Effector memory CD8-positive, alpha-beta T cell (primary cell): ENCODE measurements around the gene MYBPH.

Source experiments
- ATAC-seq: fragments of 150-1000 bp; cut with Tn5 transposase; replicated peaks from 2 replicates; pipeline ENCODE4 v1.10.0; 2021; ENCODE audit warnings: mild to moderate bottlenecking, moderate library complexity
- DNase-seq, 3 experiments: peaks; one replicate each; pipeline ENCODE4 v3.0.0; 2021
- H3K27ac Mint-ChIP-seq, 2 donors: one replicate each; pipeline ENCODE4 v1.8.0; 2022; ENCODE audit warnings: mild to moderate bottlenecking in 2 of 2, mixed read lengths in 2 of 2, moderate library complexity in 2 of 2
- H3K27me3 Mint-ChIP-seq, 2 donors: one replicate each; pipeline ENCODE4 v1.8.0; 2022; ENCODE audit warnings: mixed read lengths in 2 of 2
- H3K36me3 Mint-ChIP-seq: one replicate; pipeline ENCODE4 v1.8.0; 2022; ENCODE audit warnings: mild to moderate bottlenecking, moderate library complexity, mixed read lengths; ENCODE audit not compliant: insufficient read depth
- H3K4me1 Mint-ChIP-seq, 2 donors: one replicate each; pipeline ENCODE4 v1.8.0; 2022; ENCODE audit warnings: low read depth in 2 of 2, mixed read lengths in 2 of 2
- H3K4me3 Mint-ChIP-seq, 2 donors: one replicate each; pipeline ENCODE4 v1.8.0; 2022; ENCODE audit warnings: mild to moderate bottlenecking in 2 of 2, mixed read lengths in 2 of 2, moderate library complexity in 2 of 2
- H3K9me3 Mint-ChIP-seq, 2 donors: one replicate each; pipeline ENCODE4 v1.8.0; 2022; ENCODE audit warnings: mixed read lengths in 2 of 2

The MYBPH gene

DNA sequence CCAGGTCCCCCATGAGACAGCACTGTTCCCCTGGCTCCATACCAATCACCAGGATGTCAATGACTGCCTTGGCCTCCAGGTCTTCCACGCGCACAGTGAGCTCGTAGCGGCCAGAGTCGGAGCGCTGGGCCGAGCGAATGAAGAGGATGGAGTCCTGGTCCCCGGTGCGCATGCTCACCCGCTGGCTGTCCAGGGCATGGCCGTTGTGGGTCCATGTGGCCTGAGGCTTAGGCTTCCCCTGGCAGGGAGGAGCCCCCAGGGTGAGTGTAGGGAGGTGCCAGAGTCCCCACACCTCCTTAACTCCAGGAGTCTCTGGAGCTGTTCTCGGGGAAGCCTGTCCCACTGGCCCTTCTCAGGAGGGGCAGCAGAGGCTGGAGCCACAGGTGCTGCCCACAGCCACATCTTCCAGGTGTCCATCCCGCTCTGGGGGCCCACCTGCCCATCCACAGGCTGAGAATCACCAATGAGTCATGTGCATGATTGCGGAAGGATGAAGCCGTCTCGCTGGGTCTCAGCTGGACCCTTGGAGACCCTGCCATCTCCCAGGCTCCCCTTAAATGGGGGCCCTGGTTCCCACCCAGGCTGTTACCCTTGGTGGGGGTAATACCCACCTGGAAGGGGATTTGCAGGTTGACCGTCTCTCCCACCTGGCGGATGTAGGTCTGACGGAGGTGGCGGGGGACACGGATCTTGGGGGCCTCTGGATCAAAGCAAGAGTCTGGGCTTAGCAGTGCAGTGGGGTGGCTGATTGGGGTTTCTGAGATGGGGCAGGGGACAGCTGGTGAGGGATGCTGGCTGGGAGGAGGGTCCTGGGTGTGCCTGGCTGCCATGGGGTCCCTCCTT, 4.1 kb downstream of the MYBPH start:
- Mint-ChIP-seq H3K27me3 (peaks cover 24 to 46% of the 10 kb centered on the region in 2 donors), H3K27ac (no peak overlapping the region), H3K4me3 (no peak overlapping the region), H3K9me3 (no peaks in the 10 kb centered on the region), H3K36me3 (no peaks in the 10 kb centered on the region), H3K4me1 (no peaks in the 10 kb centered on the region)
- ATAC-seq, result no peak
- DNase-seq, result no peak

DNA sequence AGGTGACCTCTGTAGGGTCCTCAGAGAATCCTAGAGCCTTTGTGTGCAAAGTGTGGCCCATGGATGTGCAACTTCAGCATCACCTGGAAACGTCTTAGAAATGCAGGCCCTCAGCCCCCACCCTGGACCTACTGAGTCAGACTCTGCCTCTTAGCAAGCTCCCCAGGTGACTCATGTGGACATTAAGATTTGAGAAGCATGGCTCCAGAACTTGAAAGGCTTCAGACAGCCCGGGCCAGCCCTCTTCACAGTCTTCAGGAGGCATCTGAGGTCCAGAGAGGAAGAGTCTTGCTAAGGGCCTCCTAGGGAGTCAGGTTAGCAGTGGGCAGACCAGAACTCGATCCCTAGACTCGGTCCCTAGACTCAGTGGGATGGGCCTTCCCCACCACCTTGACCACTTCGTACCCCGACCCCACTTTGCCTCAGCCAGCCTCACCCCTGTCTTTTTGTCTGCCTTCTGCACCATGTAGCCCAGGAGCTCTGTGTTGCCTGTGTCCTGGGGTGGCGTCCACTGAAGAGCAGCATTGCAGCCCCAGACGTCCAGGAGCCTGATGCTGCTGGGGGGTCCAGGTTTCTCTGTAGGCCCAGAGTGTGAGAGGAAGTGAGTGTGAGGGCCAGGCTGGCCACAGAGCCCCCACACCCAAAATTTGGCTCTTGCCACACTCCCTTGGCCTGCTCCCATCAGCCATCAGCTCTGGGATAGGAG, 4.8 kb downstream of the MYBPH start:
- Mint-ChIP-seq H3K4me1 (no peaks in the 10 kb centered on the region), H3K27me3 (peaks cover 20 to 46% of the 10 kb centered on the region in 2 donors), H3K36me3 (no peaks in the 10 kb centered on the region), H3K4me3 (no peak overlapping the region), H3K27ac (no peak overlapping the region), H3K9me3 (no peaks in the 10 kb centered on the region)
- DNase-seq (no peak), ATAC-seq (no peak)

DNA sequence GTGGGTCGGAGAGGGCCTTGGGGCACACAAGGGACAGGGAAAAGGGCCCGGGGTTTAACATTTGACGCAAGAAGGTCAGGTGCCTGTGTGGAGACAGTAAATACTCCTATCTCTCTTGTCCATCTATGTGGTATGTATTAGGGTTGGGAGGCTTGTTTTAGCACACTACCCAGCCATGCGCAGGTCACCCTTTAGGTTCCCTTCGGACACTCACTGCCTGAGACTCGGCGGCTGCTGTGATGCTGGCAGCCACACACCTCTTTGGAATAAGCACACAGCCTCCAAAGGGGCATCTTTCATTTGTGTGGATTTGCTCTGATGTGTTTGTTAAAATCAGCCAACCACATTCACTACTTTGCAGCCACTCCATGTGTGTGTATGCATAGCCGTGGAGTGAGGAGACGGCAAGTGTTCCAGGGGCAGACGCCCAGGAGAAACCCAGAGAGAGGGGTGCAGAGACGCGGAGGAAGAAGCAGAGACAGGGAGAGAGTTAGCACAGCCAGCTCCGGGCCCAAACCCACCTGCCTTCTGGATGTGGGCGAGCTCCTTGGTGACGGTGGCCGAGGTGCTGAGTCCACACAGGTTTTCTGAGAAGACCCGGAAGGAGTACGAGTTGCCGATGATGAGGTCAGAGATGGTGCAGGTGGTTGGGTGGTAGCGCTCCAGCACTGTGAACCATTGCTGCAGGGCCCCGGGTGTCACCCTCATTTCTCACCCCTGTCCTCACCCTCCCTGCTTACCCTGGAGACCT, 5.7 kb downstream of the MYBPH start:
- Mint-ChIP-seq H3K4me3 (no peak overlapping the region), H3K4me1 (no peaks in the 10 kb centered on the region), H3K27me3 (peaks cover 15 to 46% of the 10 kb centered on the region in 2 donors), H3K27ac (no peak overlapping the region), H3K9me3 (no peaks in the 10 kb centered on the region), H3K36me3 (no peaks in the 10 kb centered on the region)
- ATAC-seq (no peak), DNase-seq (no peak)

DNA sequence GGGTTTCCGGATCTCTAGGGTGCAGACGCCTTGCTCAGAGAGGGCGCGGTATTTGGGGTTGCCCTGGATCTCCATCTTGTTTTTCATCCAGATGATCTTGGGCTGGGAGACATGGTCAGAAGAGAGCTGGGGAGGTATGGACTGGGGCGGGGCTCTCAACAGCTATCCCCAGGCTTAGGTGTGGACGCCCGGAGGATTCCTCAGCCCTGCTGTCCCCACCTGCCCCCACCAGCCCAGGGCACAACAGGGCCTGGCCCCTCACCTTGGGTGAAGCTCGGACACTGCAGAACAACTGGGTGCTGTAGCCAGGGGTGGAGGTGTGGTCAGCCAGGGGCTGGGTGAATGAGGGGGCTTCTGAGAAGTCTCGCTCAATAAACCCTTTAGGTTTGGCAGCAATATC, 6.6 kb downstream of the MYBPH start:
- Mint-ChIP-seq H3K4me3 (no peak overlapping the region), H3K9me3 (no peaks in the 10 kb centered on the region), H3K36me3 (no peaks in the 10 kb centered on the region), H3K4me1 (no peaks in the 10 kb centered on the region), H3K27me3 (peaks cover 17 to 46% of the 10 kb centered on the region in 2 donors), H3K27ac (no peak overlapping the region)
- ATAC-seq (no peak), DNase-seq (no peak)

DNA sequence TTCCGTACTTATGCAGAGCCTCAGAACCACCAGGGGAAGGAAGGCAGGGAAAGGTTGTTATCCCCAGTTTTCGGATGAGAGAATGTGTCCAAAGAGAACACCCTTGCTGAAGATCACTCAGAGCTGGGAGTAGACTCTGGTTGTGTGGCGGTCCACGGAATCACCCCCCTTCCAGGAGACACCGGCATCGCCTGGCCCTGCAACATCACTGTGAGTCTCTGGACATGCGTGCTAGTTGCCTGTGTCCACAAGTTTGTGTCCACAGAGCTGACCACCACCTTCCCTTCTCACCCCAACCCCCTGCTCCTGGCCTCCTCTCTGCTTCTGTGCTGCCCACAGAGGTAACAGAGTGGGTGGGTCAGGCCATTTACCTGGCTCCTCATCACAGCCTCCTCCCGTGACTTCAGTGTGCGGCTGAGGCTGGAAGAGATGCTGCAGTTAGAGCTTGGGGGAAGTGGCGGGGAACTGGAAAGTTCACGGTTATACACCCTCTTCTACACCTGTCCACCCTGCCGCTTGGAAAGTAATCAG, 7.3 kb downstream of the MYBPH start:
- H3K27me3 Mint-ChIP-seq, result peaks cover 16 to 47% of the 10 kb centered on the region in 2 donors
- no peak for ATAC-seq
- no peaks in the 10 kb centered on the region for H3K4me1 Mint-ChIP-seq
- DNase-seq, result no peak
- H3K9me3 Mint-ChIP-seq, result no peaks in the 10 kb centered on the region
- peaks cover 3% of the 10 kb centered on the region for H3K36me3 Mint-ChIP-seq
- H3K27ac Mint-ChIP-seq, result no peak overlapping the region
- H3K4me3 Mint-ChIP-seq, result no peak overlapping the region

DNA sequence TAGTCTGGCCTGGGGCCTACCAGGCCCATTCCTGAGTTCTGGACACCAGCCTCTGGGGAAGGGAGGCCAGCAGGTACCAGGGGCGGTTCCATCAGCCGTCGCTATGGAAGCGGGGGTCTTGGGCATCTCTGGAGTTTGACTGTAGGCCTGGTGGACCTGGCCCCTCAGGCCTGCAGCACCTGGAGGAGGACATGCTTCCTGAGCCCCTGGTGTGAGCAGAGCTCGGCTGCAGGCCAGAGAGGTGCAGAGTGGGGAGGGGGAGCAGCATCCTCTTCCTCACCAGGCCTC, 7.8 kb downstream of the MYBPH start:
- H3K9me3 Mint-ChIP-seq, result no peaks in the 10 kb centered on the region
- peaks cover 21 to 52% of the 10 kb centered on the region in 2 donors for H3K27me3 Mint-ChIP-seq
- ATAC-seq, result no peak
- no peak overlapping the region for H3K27ac Mint-ChIP-seq
- H3K4me1 Mint-ChIP-seq, result no peaks in the 10 kb centered on the region
- no peak overlapping the region for H3K4me3 Mint-ChIP-seq
- DNase-seq, result no peak
- H3K36me3 Mint-ChIP-seq, result peaks cover 3% of the 10 kb centered on the region

DNA sequence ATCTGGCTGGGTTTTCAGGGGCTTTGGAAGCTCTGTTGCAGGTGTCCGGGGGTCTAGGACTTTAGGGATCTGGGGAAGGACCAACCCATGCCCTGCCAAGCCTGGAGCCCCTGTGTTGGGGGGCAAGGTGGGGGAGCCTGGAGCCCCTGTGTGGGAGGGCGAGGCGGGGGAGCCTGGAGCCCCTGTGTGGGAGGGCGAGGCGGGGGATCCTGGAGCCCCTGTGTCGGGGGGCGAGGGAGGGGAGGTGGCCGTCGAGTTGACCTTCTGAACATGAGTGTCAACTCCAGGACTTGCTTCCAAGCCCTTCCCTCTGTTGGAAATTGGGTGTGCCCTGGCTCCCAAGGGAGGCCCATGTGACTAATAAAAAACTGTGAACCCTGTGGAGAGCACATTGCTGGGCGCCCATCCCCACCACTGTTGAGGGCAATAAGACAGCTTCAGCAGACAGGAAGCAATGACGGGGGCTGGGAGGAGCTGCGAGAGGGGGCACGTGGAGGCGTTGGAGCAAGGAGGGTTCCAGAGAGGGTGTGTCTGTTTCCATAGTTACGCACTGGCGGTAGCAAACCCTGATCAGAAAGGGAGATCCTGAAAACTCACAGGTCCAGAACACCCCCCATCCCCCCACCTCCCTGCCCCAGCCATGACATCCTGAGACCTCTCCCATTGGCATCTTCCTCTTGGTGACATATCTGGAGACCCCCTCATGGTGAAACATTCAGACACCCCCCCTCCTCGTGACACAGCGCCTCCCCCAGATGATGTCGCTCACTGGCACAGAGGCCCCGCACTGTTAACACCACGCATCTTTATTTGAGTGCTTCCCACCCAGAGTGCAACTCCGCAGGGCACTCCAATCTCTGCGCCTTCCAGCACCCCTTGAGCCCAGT, 8.4 kb downstream of the MYBPH start:
- H3K9me3 Mint-ChIP-seq, result no peaks in the 10 kb centered on the region
- H3K27ac Mint-ChIP-seq, result no peak overlapping the region
- H3K36me3 Mint-ChIP-seq, result peaks cover 3% of the 10 kb centered on the region
- no peak overlapping the region for H3K4me3 Mint-ChIP-seq
- H3K27me3 Mint-ChIP-seq, result peaks cover 27 to 57% of the 10 kb centered on the region in 2 donors
- DNase-seq, result no peak
- ATAC-seq, result no peak
- no peaks in the 10 kb centered on the region for H3K4me1 Mint-ChIP-seq

DNA sequence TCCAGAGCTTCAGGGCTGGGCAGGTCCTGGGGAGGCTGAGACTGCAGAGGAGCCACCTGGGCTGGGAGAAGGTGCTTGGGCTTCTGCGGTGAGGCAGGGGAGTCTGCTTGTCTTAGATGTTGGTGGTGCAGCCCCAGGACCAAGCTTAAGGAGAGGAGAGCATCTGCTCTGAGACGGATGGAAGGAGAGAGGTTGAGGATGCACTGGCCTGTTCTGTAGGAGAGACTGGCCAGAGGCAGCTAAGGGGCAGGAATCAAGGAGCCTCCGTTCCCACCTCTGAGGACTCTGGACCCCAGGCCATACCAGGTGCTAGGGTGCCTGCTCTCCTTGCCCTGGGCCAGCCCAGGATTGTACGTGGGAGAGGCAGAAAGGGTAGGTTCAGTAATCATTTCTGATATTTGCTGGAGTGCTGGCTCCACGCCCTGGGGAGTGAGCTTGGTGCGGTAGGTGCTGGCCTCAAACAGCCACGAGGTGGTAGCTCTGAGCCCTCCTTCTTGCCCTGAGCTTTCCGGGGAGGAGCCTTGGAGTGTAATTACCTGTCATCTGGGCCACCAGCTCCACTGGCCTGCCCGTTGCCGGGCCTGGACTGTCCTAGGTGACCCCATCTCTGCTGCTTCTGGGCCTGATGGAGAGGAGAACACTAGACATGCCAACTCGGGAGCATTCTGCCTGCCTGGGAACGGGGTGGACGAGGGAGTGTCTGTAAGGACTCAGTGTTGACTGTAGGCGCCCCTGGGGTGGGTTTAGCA, 9.3 kb downstream of the MYBPH start:
- ATAC-seq (peak; percentile 21), DNase-seq (no peak)
- Mint-ChIP-seq H3K27ac (no peak overlapping the region), H3K9me3 (no peaks in the 10 kb centered on the region), H3K4me3 (no peak overlapping the region), H3K27me3 (peaks cover 32 to 67% of the 10 kb centered on the region in 2 donors), H3K36me3 (peaks cover 3% of the 10 kb centered on the region), H3K4me1 (no peaks in the 10 kb centered on the region)

DNA sequence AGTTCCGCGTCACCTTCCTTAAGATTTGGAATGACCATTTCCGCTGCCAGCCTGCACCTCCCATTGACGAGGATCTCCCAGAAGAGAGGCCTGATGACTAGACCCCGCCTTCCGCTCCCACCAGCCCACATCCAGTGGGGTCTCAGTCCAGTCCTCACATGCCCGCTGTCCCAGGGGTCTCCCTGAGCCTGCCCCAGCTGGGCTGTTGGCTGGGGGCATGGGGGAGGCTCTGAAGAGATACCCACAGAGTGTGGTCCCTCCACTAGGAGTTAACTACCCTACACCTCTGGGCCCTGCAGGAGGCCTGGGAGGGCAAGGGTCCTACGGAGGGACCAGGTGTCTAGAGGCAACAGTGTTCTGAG, 9.8 kb downstream of the MYBPH start:
- Mint-ChIP-seq H3K27me3 (peaks cover 37 to 72% of the 10 kb centered on the region in 2 donors), H3K9me3 (no peaks in the 10 kb centered on the region), H3K4me3 (no peak overlapping the region), H3K4me1 (no peaks in the 10 kb centered on the region), H3K27ac (no peak overlapping the region), H3K36me3 (peaks cover 3% of the 10 kb centered on the region)
- ATAC-seq, result no peak
- DNase-seq, result no peak

DNA sequence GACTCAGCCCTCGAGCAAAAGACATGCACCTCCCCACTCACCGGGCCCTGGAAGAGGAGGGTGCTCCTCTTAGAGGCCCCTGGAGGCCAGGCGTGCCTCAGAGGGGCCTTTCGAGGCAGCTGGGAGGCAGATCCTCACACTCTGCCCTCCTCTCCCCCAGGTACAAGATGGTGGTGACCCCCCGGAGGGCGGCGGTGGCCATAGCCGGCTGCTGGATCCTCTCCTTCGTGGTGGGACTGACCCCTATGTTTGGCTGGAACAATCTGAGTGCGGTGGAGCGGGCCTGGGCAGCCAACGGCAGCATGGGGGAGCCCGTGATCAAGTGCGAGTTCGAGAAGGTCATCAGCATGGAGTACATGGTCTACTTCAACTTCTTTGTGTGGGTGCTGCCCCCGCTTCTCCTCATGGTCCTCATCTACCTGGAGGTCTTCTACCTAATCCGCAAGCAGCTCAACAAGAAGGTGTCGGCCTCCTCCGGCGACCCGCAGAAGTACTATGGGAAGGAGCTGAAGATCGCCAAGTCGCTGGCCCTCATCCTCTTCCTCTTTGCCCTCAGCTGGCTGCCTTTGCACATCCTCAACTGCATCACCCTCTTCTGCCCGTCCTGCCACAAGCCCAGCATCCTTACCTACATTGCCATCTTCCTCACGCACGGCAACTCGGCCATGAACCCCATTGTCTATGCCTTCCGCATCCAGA, 10.4 kb downstream of the MYBPH start:
- Mint-ChIP-seq H3K4me3 (no peak overlapping the region), H3K27me3 (peaks cover 38 to 75% of the 10 kb centered on the region in 2 donors), H3K27ac (no peak overlapping the region), H3K36me3 (peaks cover 3% of the 10 kb centered on the region), H3K9me3 (no peaks in the 10 kb centered on the region), H3K4me1 (no peaks in the 10 kb centered on the region)
- DNase-seq (no peak), ATAC-seq (no peak)

DNA sequence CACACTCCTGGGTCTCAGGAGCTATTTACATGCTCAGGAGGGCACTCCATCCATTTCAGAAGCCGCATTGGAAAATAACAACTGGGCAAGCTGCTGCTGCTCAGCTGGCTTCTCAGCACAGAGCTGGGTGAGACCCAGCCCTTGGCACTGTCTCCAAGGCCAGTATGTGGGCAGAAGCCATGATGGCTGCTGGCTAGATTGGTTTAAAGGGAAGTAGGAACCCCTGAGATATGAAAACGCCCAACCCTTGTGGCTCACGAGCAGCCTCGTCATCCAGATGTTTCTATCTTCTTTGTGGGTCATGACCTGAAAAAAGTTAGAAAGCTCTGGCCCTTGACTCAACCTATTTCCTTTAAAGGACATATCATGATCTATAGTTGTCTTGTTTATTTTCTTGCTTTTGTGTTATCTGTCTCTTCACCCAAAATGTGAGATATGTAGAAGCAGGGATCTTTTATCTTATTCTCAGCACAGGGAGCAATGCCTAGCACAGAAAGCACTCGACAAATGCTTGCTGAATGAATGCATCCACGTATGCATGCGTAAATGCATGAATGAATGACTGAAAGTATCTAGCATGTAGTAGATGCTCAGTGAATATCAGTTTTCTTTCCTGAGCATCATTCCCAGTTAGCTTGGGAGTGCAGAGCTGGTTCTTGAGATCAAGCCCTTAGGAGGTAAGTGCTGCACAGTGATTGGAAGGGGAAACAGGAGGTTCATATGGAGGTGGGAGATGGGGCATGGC, 11.6 kb downstream of the MYBPH start:
- Mint-ChIP-seq H3K4me3 (no peak overlapping the region), H3K27me3 (peaks cover 45 to 75% of the 10 kb centered on the region in 2 donors), H3K4me1 (no peaks in the 10 kb centered on the region), H3K9me3 (no peaks in the 10 kb centered on the region), H3K36me3 (peaks cover 3% of the 10 kb centered on the region), H3K27ac (no peak overlapping the region)
- DNase-seq (no peak), ATAC-seq (no peak)
